SK-N-SH (cell line): ENCODE results near the gene WDR83. TPM values are rescaled to one million over a fixed set of nuclear protein-coding genes. Genes with fewer than 3 reads are reported as not detected.

Experiments
- CTCF ChIA-PET: fragments of 300-600, 350-600 bp; formaldehyde crosslinking; extraction: SDS; loops from one replicate; lab custom pipeline; 2021; lab: Yijun Ruan, JAX
- POLR2A ChIA-PET: fragments of 350-600 bp; sonication (Branson Sonifier 250); formaldehyde crosslinking; extraction: SDS; loops from one replicate; lab custom pipeline; 2020; ENCODE audit warnings: antibody characterized with exemption, inconsistent platforms; lab: Yijun Ruan, JAX
- DNase-seq: peaks from one replicate; pipeline ENCODE4 v3.0.0; 2012
- H2AFZ ChIP-seq: fragments of 200-600 bp; sonication (generic); 2 replicates; pipeline ENCODE4 v1.8.1; 2016; ENCODE audit warnings: antibody characterized with exemption, mild to moderate bottlenecking, low read depth
- H3F3A ChIP-seq: fragments of 200-600 bp; sonication (generic); replicated peaks from 2 replicates; pipeline ENCODE3; 2016; ENCODE audit warnings: antibody characterized with exemption, mild to moderate bottlenecking; ENCODE audit not compliant: insufficient read depth
- H3K27ac ChIP-seq, 2 experiments: fragments of 200-500 bp in 1 of 2; fragments of 200-600 bp in 1 of 2; sonication (Bioruptor generic) in 1 of 2; sonication (generic), shearing (Covaris generic) in 1 of 2; 2 replicates each; pipeline versions ENCODE4 v1.5.1 to v1.6.1; 2014 to 2016; ENCODE audit warnings: low read depth in 2 of 2, inconsistent platforms in 1 of 2, low read length in 1 of 2, mild to moderate bottlenecking in 1 of 2, mixed read lengths in 1 of 2
- H3K27me3 ChIP-seq: fragments of 200-600 bp; sonication (generic), shearing (Covaris generic); 2 replicates; pipeline ENCODE4 v1.6.1; 2016; ENCODE audit warnings: mixed run types; ENCODE audit not compliant: insufficient read depth
- H3K36me3 ChIP-seq, 2 experiments: fragments of 200-500 bp in 1 of 2; fragments of 200-600 bp in 1 of 2; sonication (Bioruptor generic) in 1 of 2; sonication (generic) in 1 of 2; replicated peaks in 1 of 2; 2 replicates each; pipeline versions ENCODE3 to v1.5.1; 2014 to 2016; ENCODE audit warnings: low read length in 1 of 2, mild to moderate bottlenecking in 1 of 2; ENCODE audit not compliant: insufficient read depth in 2 of 2, control insufficient read depth in 1 of 2
- H3K4me1 ChIP-seq, 2 experiments: fragments of 200-500 bp in 1 of 2; fragments of 200-600 bp in 1 of 2; sonication (Bioruptor generic) in 1 of 2; sonication (generic), shearing (Covaris generic) in 1 of 2; 2 replicates each; pipeline versions ENCODE4 v1.5.1 to v1.6.1; 2014 to 2016; ENCODE audit warnings: low read depth in 1 of 2, low read length in 1 of 2, mixed run types in 1 of 2; ENCODE audit not compliant: insufficient read depth in 2 of 2, control insufficient read depth in 1 of 2
- H3K4me2 ChIP-seq: fragments of 200-600 bp; sonication (generic), shearing (Covaris generic); 2 replicates; pipeline ENCODE4 v1.6.1; 2017; ENCODE audit warnings: mixed run types
- H3K4me3 ChIP-seq, 2 experiments: fragments of 200-500 bp in 1 of 2; fragments of 200-600 bp in 1 of 2; sonication (Bioruptor generic) in 1 of 2; sonication (generic), shearing (Covaris generic) in 1 of 2; 2 replicates each; pipeline versions ENCODE4 v1.5.1 to v1.8.1; 2014 to 2016; ENCODE audit warnings: low read depth in 2 of 2, inconsistent platforms in 1 of 2, low read length in 1 of 2, mild to moderate bottlenecking in 1 of 2, mixed read lengths in 1 of 2, moderate library complexity in 1 of 2
- H3K79me2 ChIP-seq: fragments of 200-600 bp; sonication (generic); 2 replicates; pipeline ENCODE4 v1.8.1; 2017; ENCODE audit warnings: mild to moderate bottlenecking; ENCODE audit not compliant: insufficient read depth
- H3K9ac ChIP-seq: fragments of 200-600 bp; sonication (generic); 2 replicates; pipeline ENCODE4 v1.6.1; 2017; ENCODE audit warnings: mixed run types
- H3K9me2 ChIP-seq: fragments of 200-600 bp; sonication (generic); 2 replicates; pipeline ENCODE4 v1.6.1; 2017; ENCODE audit warnings: mixed run types
- H3K9me3 ChIP-seq: fragments of 200-600 bp; sonication (generic); 2 replicates; pipeline ENCODE4 v1.6.1; 2017; ENCODE audit warnings: mixed run types, mild to moderate bottlenecking, moderate library complexity
- H4K20me1 ChIP-seq: fragments of 200-600 bp; sonication (generic); 2 replicates; pipeline ENCODE4 v1.6.1; 2017; ENCODE audit warnings: mild to moderate bottlenecking, mixed run types; ENCODE audit not compliant: insufficient read depth
- ELF1 ChIP-seq: IDR thresholded peaks from 2 replicates; pipeline ENCODE4 v1.4.0; 2012
- FOSL2 ChIP-seq: IDR thresholded peaks from 2 replicates; pipeline ENCODE4 v1.4.0; 2012; ENCODE audit warnings: low read depth, mild to moderate bottlenecking, moderate library complexity, borderline replicate concordance
- JUND ChIP-seq: IDR thresholded peaks from 2 replicates; pipeline ENCODE4 v1.4.0; 2012
- MEF2A ChIP-seq: IDR thresholded peaks from 2 replicates; pipeline ENCODE4 v1.4.0; 2012; ENCODE audit warnings: low read depth, borderline replicate concordance
- MXI1 ChIP-seq: IDR thresholded peaks from 2 replicates; pipeline ENCODE4 v1.6.1; 2012; ENCODE audit warnings: mild to moderate bottlenecking, low read depth, low read length, improper control_type of control experiment
- NFIC ChIP-seq: IDR thresholded peaks from 2 replicates; pipeline ENCODE4 v1.4.0; 2012; ENCODE audit warnings: borderline replicate concordance
- POLR2AphosphoS5 ChIP-seq: IDR thresholded peaks from 2 replicates; pipeline ENCODE4 v1.6.1; 2012; ENCODE audit warnings: low read depth, low read length
- RCOR1 ChIP-seq: fragments of 150-350 bp; IDR thresholded peaks from 2 replicates; pipeline ENCODE4 v1.6.1; 2017; ENCODE audit warnings: antibody characterized with exemption, low read length
- SMC3 ChIP-seq: IDR thresholded peaks from 2 replicates; pipeline ENCODE4 v1.6.1; 2012; ENCODE audit warnings: low read depth, low read length, improper control_type of control experiment
- TAF1 ChIP-seq: IDR thresholded peaks from 2 replicates; pipeline ENCODE4 v1.6.1; 2012; ENCODE audit warnings: low read depth, mild to moderate bottlenecking, low read length, moderate library complexity, borderline replicate concordance
- WGBS: methylation state at CpG from one replicate; pipeline ENCODE4 v1.1.6; 2017; ENCODE audit warnings: low lambda C conversion rate; 5-methylcytosine and 5-hydroxymethylcytosine counted together
- polyA plus RNA-seq, 3 experiments: library from polyadenylated mRNA; depleted of rRNA; stranded (reverse); fragments of >200 nt; gene quantifications; 2 replicates each; pipeline ENCODE4 v1.2.3, GENCODE V29; 2012
- TF ChIP-seq, protein P1 (sequence below): fragments of 150-350 bp; IDR thresholded peaks from 2 replicates; pipeline ENCODE4 v1.6.1; 2017; ENCODE audit warnings: antibody characterized with exemption, low read length, low read depth, borderline replicate concordance
- TF ChIP-seq, protein P2 (sequence below): fragments of 150-350 bp; IDR thresholded peaks from 2 replicates; pipeline ENCODE4 v1.6.1; 2016; ENCODE audit warnings: mild to moderate bottlenecking, low read depth, low read length
- TF ChIP-seq, protein P3 (sequence below): IDR thresholded peaks from 2 replicates; pipeline ENCODE4 v1.4.0; 2012; ENCODE audit warnings: low read depth, borderline replicate concordance
- TF ChIP-seq, protein P4 (sequence below): IDR thresholded peaks from 2 replicates; pipeline ENCODE4 v1.6.1; 2012; ENCODE audit warnings: mild to moderate bottlenecking, low read depth, low read length, moderate library complexity
- TF ChIP-seq, protein P5 (sequence below): fragments of 200-600 bp; sonication (generic); IDR thresholded peaks from 2 replicates; pipeline ENCODE4 v1.6.1; 2017; ENCODE audit warnings: antibody characterized with exemption, mild to moderate bottlenecking, moderate library complexity

The WDR83 gene
- polyA plus RNA-seq, 1 of the 3 experiments (the other 2 are of a cell fraction): 18.2 TPM

DNA sequence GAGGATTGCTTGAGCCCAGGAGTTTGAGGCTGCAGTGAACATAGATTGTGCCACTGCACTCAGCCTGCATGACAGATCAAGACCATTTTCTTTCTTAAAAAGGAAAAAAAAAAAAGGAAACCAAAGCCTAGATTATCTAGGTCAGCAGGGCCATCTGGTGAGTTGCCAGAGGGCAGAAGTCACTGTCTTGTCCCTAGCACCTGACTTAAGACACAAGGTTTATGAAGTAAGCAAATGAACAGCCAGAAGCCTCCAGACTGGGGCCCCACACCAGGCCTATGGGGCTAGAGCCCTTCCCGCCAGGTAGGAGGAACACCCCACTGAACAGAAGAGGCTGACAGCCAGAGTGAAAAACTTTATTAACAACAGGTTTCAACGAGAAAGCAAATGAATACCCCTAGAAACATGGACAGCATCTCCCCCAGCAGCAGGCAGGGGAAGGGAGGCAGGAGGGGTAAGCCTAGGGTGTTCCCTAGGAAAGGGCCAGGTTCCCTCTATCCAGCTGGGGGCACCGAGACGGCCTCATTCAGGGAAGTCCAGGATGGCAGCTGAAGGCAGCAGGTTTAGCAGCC lies 1.2 kb downstream of the WDR83 start:
- POLR2A ChIA-PET: interaction anchor here (0.6 kb wide), 1 partner anchor 13 kb away, joined by 3 read pairs; no protein-coding TSS in a partner anchor
- no peak overlapping the region for H3K27ac ChIP-seq

DNA sequence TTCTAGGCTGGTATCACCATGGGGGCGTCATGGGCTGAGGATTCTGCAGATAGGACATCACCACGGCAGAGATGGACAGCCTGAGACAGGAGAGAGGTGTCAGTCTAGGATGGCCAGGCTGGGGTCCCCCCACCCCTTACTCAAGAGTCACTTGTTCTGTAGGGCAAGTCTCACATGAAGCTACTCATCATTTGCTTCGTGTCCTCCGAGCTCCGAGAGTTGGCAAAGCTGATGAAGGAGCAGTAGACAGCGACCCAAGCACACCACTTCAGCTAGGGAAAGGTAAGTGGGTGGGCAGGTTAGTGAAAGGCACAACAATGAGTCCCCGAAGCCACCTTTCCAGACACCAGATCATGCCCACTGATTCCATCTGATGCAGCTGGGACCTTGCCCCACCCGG lies 1.7 kb downstream of the WDR83 start:
- peak overlapping the region; percentile 80 to 85 for H3K4me3 ChIP-seq
- TF ChIP-seq, protein P1, sequence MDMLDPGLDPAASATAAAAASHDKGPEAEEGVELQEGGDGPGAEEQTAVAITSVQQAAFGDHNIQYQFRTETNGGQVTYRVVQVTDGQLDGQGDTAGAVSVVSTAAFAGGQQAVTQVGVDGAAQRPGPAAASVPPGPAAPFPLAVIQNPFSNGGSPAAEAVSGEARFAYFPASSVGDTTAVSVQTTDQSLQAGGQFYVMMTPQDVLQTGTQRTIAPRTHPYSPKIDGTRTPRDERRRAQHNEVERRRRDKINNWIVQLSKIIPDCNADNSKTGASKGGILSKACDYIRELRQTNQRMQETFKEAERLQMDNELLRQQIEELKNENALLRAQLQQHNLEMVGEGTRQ: no peak
- TF ChIP-seq, protein P2, sequence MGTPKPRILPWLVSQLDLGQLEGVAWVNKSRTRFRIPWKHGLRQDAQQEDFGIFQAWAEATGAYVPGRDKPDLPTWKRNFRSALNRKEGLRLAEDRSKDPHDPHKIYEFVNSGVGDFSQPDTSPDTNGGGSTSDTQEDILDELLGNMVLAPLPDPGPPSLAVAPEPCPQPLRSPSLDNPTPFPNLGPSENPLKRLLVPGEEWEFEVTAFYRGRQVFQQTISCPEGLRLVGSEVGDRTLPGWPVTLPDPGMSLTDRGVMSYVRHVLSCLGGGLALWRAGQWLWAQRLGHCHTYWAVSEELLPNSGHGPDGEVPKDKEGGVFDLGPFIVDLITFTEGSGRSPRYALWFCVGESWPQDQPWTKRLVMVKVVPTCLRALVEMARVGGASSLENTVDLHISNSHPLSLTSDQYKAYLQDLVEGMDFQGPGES: no peak
- TF ChIP-seq NFIC (no peak), MXI1 (no peak), SMC3 (no peak)
- TF ChIP-seq, protein P3, sequence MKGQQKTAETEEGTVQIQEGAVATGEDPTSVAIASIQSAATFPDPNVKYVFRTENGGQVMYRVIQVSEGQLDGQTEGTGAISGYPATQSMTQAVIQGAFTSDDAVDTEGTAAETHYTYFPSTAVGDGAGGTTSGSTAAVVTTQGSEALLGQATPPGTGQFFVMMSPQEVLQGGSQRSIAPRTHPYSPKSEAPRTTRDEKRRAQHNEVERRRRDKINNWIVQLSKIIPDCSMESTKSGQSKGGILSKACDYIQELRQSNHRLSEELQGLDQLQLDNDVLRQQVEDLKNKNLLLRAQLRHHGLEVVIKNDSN: no peak
- TF ChIP-seq, protein P4, sequence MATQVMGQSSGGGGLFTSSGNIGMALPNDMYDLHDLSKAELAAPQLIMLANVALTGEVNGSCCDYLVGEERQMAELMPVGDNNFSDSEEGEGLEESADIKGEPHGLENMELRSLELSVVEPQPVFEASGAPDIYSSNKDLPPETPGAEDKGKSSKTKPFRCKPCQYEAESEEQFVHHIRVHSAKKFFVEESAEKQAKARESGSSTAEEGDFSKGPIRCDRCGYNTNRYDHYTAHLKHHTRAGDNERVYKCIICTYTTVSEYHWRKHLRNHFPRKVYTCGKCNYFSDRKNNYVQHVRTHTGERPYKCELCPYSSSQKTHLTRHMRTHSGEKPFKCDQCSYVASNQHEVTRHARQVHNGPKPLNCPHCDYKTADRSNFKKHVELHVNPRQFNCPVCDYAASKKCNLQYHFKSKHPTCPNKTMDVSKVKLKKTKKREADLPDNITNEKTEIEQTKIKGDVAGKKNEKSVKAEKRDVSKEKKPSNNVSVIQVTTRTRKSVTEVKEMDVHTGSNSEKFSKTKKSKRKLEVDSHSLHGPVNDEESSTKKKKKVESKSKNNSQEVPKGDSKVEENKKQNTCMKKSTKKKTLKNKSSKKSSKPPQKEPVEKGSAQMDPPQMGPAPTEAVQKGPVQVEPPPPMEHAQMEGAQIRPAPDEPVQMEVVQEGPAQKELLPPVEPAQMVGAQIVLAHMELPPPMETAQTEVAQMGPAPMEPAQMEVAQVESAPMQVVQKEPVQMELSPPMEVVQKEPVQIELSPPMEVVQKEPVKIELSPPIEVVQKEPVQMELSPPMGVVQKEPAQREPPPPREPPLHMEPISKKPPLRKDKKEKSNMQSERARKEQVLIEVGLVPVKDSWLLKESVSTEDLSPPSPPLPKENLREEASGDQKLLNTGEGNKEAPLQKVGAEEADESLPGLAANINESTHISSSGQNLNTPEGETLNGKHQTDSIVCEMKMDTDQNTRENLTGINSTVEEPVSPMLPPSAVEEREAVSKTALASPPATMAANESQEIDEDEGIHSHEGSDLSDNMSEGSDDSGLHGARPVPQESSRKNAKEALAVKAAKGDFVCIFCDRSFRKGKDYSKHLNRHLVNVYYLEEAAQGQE: no peak
- TF ChIP-seq, all 33 proteins: peak for 0
- H3K9ac ChIP-seq: peak overlapping the region; percentile 76
- DNase-seq: no peak
- ChIA-PET CTCF (interaction anchor here (0.6 to 3.1 kb wide), 6 partner anchors 9 to 1375 kb away, joined by 3 to 13 read pairs (median 6); no protein-coding TSS in a partner anchor), POLR2A (interaction anchor here (0.6 to 1.7 kb wide), 4 partner anchors 10 to 1296 kb away, joined by 3 to 6 read pairs (median 4); partner anchors contain the start of gene DHPS)
- no peaks in the 10 kb centered on the region for H3K9me3 ChIP-seq
- H3K79me2 ChIP-seq: peaks cover 51% of the 10 kb centered on the region
- no peaks in the 10 kb centered on the region for H3K9me2 ChIP-seq
- no peaks in the 10 kb centered on the region for H4K20me1 ChIP-seq
- peaks cover 28% of the 10 kb centered on the region for H3F3A ChIP-seq
- H3K4me1 ChIP-seq: peaks cover 5 to 35% of the 10 kb centered on the region in 2 experiments; a peak in 2 of 4 replicates
- H3K27me3 ChIP-seq: no peaks in the 10 kb centered on the region
- H3K4me2 ChIP-seq: peak overlapping the region; percentile 90
- peak overlapping the region in 1 of 2 experiments; percentile 89; a peak in 1 of 4 replicates for H3K27ac ChIP-seq
- H2AFZ ChIP-seq: no peak overlapping the region
- peaks cover 14 to 17% of the 10 kb centered on the region in 2 experiments for H3K36me3 ChIP-seq
- WGBS: 57% methylated on average over 6 of the region's 8 CpGs

More for the DNA sequence above, 1.2 kb downstream of the WDR83 start:
- Histone ChIP-seq H3K4me2 (peak overlapping the region; percentile 90), H3K4me3 (peak overlapping the region; percentile 80 to 85; a peak in 3 of 4 replicates), H3K9me2 (no peaks in the 10 kb centered on the region), H3F3A (peaks cover 28% of the 10 kb centered on the region), H3K9me3 (no peaks in the 10 kb centered on the region), H3K4me1 (peaks cover 5 to 35% of the 10 kb centered on the region in 2 experiments; a peak in 2 of 4 replicates), H3K36me3 (peaks cover 10 to 17% of the 10 kb centered on the region in 2 experiments), H3K27me3 (no peaks in the 10 kb centered on the region), H3K79me2 (peaks cover 51% of the 10 kb centered on the region), H2AFZ (no peak overlapping the region), H4K20me1 (no peaks in the 10 kb centered on the region), H3K9ac (no peak overlapping the region; the same call in 1 of the 2 replicates)
- no peak for DNase-seq
- TF ChIP-seq TAF1 (no peak), FOSL2 (no peak), RCOR1 (no peak), POLR2AphosphoS5 (no peak), MEF2A (no peak), ELF1 (no peak), JUND (no peak)
- TF ChIP-seq, protein P5, sequence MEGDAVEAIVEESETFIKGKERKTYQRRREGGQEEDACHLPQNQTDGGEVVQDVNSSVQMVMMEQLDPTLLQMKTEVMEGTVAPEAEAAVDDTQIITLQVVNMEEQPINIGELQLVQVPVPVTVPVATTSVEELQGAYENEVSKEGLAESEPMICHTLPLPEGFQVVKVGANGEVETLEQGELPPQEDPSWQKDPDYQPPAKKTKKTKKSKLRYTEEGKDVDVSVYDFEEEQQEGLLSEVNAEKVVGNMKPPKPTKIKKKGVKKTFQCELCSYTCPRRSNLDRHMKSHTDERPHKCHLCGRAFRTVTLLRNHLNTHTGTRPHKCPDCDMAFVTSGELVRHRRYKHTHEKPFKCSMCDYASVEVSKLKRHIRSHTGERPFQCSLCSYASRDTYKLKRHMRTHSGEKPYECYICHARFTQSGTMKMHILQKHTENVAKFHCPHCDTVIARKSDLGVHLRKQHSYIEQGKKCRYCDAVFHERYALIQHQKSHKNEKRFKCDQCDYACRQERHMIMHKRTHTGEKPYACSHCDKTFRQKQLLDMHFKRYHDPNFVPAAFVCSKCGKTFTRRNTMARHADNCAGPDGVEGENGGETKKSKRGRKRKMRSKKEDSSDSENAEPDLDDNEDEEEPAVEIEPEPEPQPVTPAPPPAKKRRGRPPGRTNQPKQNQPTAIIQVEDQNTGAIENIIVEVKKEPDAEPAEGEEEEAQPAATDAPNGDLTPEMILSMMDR: no peak
- 55% methylated on average over 4 of the region's 4 CpGs for WGBS
- CTCF ChIA-PET: interaction anchor here (1.2 to 3.1 kb wide), 4 partner anchors 9 to 28 kb away, joined by 3 to 13 read pairs (median 8); no protein-coding TSS in a partner anchor
